GM21447 (cell line): ENCODE measurements around the gene EFCAB6.

Experiments used
- ATAC-seq: cut with Tn5 transposase; IDR thresholded peaks from one replicate; pipeline ENCODE4 v1.9.1; 2021; ENCODE audit not compliant: unreplicated experiment

Gene EFCAB6

GRCh38 chr22:43534916-43535315 lies 277.2 kb downstream of the EFCAB6 start:
- no peak for ATAC-seq

GRCh38 chr22:43533656-43534428 lies 278.3 kb downstream of the EFCAB6 start:
- no peak for ATAC-seq

DNA sequence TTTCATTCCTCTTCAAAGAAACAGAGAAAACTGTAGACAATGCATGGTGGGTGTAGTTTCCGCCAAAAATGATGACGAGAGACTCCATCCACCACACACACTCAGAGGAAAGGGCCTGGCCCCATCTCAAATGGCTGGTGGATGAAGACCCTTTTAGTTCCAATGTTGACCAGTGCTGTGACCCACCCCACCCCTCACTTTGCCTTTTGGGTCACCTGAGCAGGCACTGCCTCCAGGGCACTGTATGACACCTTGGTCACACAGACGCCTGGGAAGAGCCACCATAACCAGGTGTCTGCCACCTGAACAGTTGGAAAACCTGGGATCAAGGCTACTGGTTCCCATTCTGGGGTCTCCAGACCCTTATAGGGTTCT lies 279.0 kb downstream of the EFCAB6 start:
- no peak for ATAC-seq

DNA sequence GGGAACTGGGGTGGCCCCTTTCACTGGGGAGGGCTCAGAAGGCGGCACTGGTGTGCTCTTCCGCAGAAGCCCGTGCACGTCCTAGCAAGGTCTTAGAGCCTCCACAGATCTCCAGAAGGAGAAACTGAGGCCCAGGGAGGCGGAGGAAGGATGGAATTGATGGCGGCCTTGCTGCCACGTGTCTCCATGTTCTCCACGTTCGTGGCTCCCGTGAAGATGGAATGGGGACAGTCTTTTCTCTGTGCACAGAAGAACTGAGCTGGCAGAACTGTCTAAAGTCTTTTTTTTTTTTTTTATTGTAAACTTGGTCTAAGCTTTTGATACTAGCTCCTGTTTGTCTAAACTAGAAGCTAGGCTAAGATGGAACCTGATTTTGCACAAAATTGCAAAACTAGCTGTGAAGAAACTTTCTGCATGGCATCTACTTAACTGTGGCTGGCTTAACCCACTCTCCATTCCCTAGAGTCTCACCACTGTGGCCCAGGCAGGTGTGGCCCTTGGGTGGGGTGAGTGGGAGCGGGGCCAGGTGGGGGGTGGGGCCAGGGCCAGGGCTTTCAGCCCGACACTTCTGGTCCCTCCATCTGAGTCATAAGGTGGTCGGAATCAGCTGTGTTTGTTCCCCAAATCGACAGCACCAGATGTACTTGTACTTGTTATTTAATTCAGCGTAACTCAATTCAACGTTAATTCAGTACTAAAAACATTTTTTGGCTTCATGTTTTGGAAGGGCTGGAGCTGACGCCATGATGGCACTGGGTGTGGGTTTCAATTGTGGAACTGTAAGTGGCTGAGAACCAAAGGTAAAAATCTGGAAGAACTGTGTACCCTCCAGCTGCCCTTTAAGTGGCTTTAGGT lies 279.6 kb downstream of the EFCAB6 start:
- no peak for ATAC-seq

DNA sequence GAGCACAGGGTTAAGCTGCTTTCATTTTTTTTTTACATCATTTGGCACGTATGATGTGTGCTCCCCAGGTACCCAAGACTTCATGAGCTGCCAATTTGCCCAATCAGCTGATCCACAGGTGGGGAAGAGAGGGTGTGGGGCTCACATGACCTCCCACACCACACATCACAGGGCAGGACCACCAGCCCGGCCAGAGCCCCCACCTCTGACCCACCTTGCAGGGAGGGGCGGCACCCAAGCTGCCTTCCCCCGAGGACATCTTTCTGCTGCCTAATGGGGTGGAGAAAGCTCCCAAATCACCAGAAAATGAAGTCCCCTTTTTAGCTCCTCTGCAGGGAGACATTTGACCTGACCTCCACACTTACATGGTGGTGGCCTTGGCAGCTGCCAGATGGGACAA lies 280.5 kb downstream of the EFCAB6 start:
- no peak for ATAC-seq

DNA sequence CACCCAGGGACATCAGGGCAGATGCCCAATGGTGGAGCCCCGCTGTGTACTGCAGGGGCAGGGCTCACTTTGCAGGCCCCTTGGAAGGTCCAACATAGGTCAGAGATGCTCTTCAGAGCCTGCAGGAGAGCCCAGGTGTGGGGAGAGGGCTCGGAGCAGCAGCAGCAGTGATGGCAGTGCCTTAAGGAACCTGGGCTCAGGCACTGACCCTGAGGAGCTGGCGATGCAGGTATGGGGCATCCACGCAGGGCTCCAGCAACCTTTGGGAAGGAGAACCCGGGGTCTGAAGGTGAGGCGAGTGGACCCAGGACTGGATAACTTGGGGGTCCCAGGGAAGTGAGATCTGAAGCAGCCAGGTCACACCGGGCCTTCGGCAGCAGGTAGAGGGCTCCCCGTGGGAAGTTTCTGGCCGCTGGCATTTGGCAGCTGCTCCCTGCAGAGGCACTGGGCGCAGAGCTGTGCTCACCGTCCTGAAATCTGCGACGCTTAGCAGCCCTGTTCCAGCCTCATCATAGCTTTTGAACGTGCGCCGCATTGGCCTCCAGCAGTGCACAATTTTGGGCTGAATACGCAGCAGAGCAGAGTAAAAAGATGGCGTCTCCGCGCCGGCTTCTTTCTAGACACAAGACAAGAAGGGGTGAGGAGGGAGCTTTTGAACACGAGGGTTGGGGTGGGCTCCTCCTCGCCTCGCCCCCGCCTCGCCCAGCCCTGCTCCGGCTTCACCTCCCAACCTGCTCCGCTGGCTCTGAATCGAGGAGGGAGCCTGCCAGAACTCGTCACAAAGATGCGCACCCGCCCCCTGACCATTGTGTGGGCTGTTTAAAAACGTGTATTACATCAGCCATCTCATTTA lies 281.5 kb downstream of the EFCAB6 start:
- ATAC-seq = no peak

GRCh38 chr22:43529934-43530333 lies 282.2 kb downstream of the EFCAB6 start:
- ATAC-seq = no peak

GRCh38 chr22:43529461-43529860 lies 282.6 kb downstream of the EFCAB6 start:
- ATAC-seq = no peak

GRCh38 chr22:43528601-43529360 lies 283.3 kb downstream of the EFCAB6 start:
- no peak for ATAC-seq

GRCh38 chr22:43526946-43527345 lies 285.2 kb downstream of the EFCAB6 start:
- ATAC-seq = no peak

- ATAC-seq = no peak
Measured at GRCh38 chr22:43526117-43526655, 285.9 kb downstream of the EFCAB6 start.

DNA sequence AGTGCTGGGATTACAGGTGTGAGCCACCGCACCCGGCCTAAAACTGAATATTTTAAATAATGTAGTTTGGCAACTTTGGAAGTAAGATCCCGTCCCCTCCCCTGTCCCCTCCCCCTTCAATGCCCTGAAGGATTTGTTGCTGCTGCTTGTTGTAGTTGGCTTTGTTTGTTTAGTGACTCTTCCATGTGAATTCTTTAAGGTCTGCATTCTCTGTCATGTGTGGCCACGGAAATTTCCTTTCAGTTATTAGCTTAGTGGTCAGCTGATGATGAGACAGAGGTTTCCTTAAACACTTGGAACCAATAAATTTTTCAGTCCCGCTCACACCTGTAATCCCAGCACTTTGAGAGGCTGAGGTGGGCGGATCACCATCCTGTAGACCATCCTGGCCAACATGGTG lies 290.4 kb downstream of the EFCAB6 start:
- ATAC-seq = no peak

DNA sequence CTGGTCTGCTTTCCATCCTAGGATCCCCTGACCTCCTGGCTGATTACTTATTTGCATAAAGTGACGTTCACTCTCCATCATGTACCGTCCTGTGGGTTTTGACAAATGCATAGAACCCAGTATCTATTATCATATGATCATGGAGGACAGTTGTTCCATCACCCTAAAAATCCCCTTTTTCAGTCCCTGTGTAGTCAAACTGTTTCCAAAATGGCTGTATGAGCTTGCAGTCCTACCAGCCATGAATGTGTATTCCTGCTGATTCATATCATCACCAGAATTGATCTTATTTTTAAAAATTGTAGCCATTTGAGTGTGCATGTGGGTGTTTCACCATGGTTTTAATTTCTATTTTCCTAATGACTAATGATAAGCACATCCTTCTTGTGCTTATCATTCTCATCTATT lies 291.5 kb downstream of the EFCAB6 start:
- no peak for ATAC-seq

GRCh38 chr22:43516996-43517635 lies 295.0 kb downstream of the EFCAB6 start:
- ATAC-seq = no peak

GRCh38 chr22:43516386-43516785 lies 295.7 kb downstream of the EFCAB6 start:
- no peak for ATAC-seq

GRCh38 chr22:43515902-43516301 lies 296.2 kb downstream of the EFCAB6 start:
- no peak for ATAC-seq

DNA sequence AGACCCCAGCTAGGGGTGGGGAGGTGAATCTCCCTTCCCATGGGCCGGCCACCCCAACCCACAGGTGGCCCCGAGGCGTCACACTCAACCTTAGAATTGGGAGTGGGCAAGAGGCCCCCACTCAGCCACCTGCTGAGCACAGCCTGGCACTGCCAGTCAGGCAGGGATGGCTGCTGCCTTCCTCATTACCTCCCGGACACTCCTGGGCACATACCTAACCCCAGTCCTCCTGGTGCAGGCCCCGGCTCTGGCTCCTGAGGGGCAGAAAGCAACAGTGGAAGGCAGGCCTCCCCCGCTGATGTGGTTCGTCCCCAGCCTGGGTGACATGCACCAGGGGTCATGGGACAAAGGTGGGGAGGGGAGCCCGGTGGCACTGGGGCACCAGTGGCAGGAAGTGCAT lies 296.7 kb downstream of the EFCAB6 start:
- no peak for ATAC-seq

DNA sequence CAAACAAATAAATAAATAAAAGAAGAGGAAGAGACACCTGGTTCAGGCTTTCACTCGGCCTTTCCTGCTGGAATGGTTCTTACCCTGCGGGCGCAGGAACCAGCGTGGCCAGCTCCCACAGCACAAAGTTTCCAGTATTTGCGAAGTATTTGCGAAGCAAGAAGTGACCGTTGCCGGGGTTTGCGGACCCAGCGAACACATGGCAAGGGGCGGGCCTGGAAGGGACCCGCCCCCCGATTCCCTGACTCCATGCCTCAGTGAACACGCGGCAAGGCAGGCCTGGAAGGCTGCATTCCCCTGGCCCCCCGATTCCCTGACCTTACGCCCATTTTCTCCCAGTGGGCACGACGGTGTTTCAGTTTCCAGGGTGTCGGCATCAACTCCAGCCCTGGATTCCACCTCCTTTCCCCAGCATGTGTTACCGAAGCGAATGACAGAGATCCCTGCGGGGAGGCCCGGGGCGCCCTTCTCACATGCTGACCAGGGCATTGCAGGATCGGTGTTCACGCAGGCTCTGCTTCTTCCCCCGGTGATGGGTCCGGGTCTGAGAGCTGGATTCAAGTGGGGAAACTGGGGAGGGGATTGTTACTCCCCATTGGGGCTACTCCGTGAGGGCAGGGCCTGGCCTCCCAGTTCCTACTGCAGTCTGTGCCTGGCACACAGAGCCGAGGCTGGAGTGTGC lies 297.5 kb downstream of the EFCAB6 start:
- no peak for ATAC-seq

- no peak for ATAC-seq
Measured at GRCh38 chr22:43512279-43512678, 299.8 kb downstream of the EFCAB6 start.
